Spleen (tissue), 11 donors: ENCODE results near the gene CHPF. TPM values are rescaled to one million over a fixed set of nuclear protein-coding genes. Genes with fewer than 3 reads are reported as not detected.

ENCODE experiments used
- DNase-seq: peaks from one replicate; pipeline ENCODE4 v3.0.0-alpha.2; 2020
- H3K27ac ChIP-seq, 8 donors: fragments of 200-600 bp; sonication (generic) in 7 of 8; 1 replicate in 4 of 8; 2 replicates in 4 of 8; pipeline versions ENCODE4 v1.5.0 to v1.8.0; 2016 to 2021; ENCODE audit warnings: inconsistent platforms in 4 of 8, mild to moderate bottlenecking in 4 of 8, moderate library complexity in 1 of 8
- H3K27me3 ChIP-seq, 7 donors: fragments of 200-600 bp; sonication (generic) in 6 of 7; replicated peaks in 1 of 7; 1 replicate in 4 of 7; 2 replicates in 3 of 7; pipeline versions ENCODE4 v1.5.0 to v1.8.0; 2016 to 2021; ENCODE audit warnings: inconsistent platforms in 3 of 7, mild to moderate bottlenecking in 1 of 7
- H3K36me3 ChIP-seq, 6 donors: fragments of 200-600 bp; sonication (generic) in 5 of 6; 1 replicate in 4 of 6; 2 replicates in 2 of 6; pipeline versions ENCODE4 v1.5.0 to v1.8.0; 2016 to 2021; ENCODE audit warnings: inconsistent platforms in 2 of 6
- H3K4me1 ChIP-seq, 6 donors: fragments of 200-600 bp; sonication (generic) in 5 of 6; 1 replicate in 3 of 6; 2 replicates in 3 of 6; pipeline versions ENCODE4 v1.5.0 to v1.8.0; 2016 to 2021; ENCODE audit warnings: inconsistent platforms in 3 of 6
- H3K4me3 ChIP-seq, 8 donors: fragments of 200-600 bp; sonication (generic) in 7 of 8; 1 replicate in 4 of 8; 2 replicates in 4 of 8; pipeline versions ENCODE4 v1.5.0 to v1.8.0; 2016 to 2021; ENCODE audit warnings: inconsistent platforms in 4 of 8, mild to moderate bottlenecking in 4 of 8, moderate library complexity in 2 of 8
- H3K9me3 ChIP-seq, 8 donors: fragments of 200-600 bp; sonication (generic) in 7 of 8; 1 replicate in 4 of 8; 2 replicates in 4 of 8; pipeline versions ENCODE4 v1.5.0 to v1.8.0; 2016 to 2021; ENCODE audit warnings: inconsistent platforms in 4 of 8
- CTCF ChIP-seq, 11 experiments: fragments of 200-600 bp in 7 of 11; fragments of 450-650 bp in 4 of 11; sonication (generic) in 4 of 11; IDR thresholded peaks in 8 of 11; conservative IDR thresholded peaks in 3 of 11; 1 replicate in 7 of 11; 2 replicates in 4 of 11; pipeline versions ENCODE4 v1.4.0 to v1.8.0; 2016 to 2021; ENCODE audit warnings: antibody characterized with exemption in 11 of 11, inconsistent platforms in 4 of 11, mild to moderate bottlenecking in 1 of 11
- POLR2A ChIP-seq, 3 donors: fragments of 450-650 bp; IDR thresholded peaks; one replicate each; pipeline ENCODE4 v1.5.1; 2017; ENCODE audit warnings: antibody characterized with exemption in 3 of 3, mild to moderate bottlenecking in 1 of 3
- POLR2AphosphoS5 ChIP-seq, 3 donors: sonication (generic); formaldehyde crosslinking; IDR thresholded peaks; one replicate each; pipeline ENCODE4 v1.5.1; 2017; ENCODE audit warnings: antibody characterized with exemption in 3 of 3
- WGBS, 5 donors: extraction: QIAGEN DNeasy Blood & Tissue Kit in 3 of 5; methylation state at CpG; one replicate each; pipeline versions ENCODE4 v1.1.5 to v1.1.7; 2013 to 2018; 5-methylcytosine and 5-hydroxymethylcytosine counted together
- intact Hi-C: fragments of 100-400 bp; cut with DNase I; formaldehyde crosslinking; loops from one replicate; pipeline ENCODE4 v1.15.0; 2023; ENCODE audit warnings: low total_unique reads
- polyA plus RNA-seq, 3 donors: library from polyadenylated mRNA; stranded (reverse); fragments of 200-250 nt; gene quantifications; one replicate each; pipeline ENCODE4 v1.2.1, GENCODE V29; 2013
- total RNA-seq, 7 donors: library from RNA; depleted of rRNA in 3 of 7; stranded (reverse); fragments of >200 nt in 3 of 7; fragmentation: NEBNext Ultra II Directional in 4 of 7; extraction: Animal tissue kit (Norgen Biotek cat#: 25700) in 4 of 7; gene quantifications; one replicate each; pipeline versions ENCODE4 v1.1.0 to v1.2.1, GENCODE V29; 2016 to 2021
- donor health status: healthy with polysubstance abuse.
- donor health status: DM: no; HTN: no; CAD: no; lungs with moderate emphysema.
- donor health status: DM: no; HTN: no; CAD: no.
- donor health status: Bipolar disorder and iron deficiency.
- donor health status: healthy.
- donor health status: DM: no; HTN: no; CAD: no.
- donor health status: DM: yes; HTN: yes; CAD: no.

Gene CHPF
- total and polyA plus RNA-seq, 10 donors = 2.8 to 26.2 (median 13.2) TPM

GRCh38 chr2:219562049-219563020 lies 18.7 kb upstream of the CHPF start:
- peak; percentile 68 for DNase-seq
- WGBS, 5 donors = 84 to 89% (median 86%) methylated on average over 29 to 35 of the region's 35 CpGs
- Histone ChIP-seq H3K4me3 (no peak overlapping the region), H3K9me3 (no peaks in the 10 kb centered on the region), H3K4me1 (peaks cover 0 to 7% (median 5%) of the 10 kb centered on the region in 6 donors), H3K27ac (no peak overlapping the region), H3K36me3 (peaks cover 0 to 8% (median 0%) of the 10 kb centered on the region in 6 donors), H3K27me3 (peaks cover 0 to 12% (median 0%) of the 10 kb centered on the region in 7 donors)
- TF ChIP-seq POLR2AphosphoS5 (IDR thresholded peaks at IDR 0.05) (peak in 2 of 3 donors; percentile 11 to 29), CTCF (IDR thresholded peaks at IDR 0.05 in 8 of 11, conservative IDR thresholded peaks at IDR 0.05 in 3 of 11) (no peak)
- intact Hi-C loops = no loop called here

GRCh38 chr2:219561179-219562048 lies 17.8 kb upstream of the CHPF start:
- Histone ChIP-seq H3K27me3 (peaks cover 0 to 21% (median 0%) of the 10 kb centered on the region in 7 donors), H3K4me1 (peaks cover 0 to 7% (median 5%) of the 10 kb centered on the region in 6 donors), H3K4me3 (no peak overlapping the region), H3K9me3 (no peaks in the 10 kb centered on the region), H3K27ac (no peak overlapping the region), H3K36me3 (no peaks in the 10 kb centered on the region)
- no peak for TF ChIP-seq POLR2AphosphoS5 (IDR thresholded peaks at IDR 0.05)
- TF ChIP-seq CTCF (IDR thresholded peaks at IDR 0.05 in 8 of 11, conservative IDR thresholded peaks at IDR 0.05 in 3 of 11) = no peak
- no peak for TF ChIP-seq POLR2A (IDR thresholded peaks at IDR 0.05)
- WGBS, 5 donors = 80 to 86% (median 83%) methylated on average over 22 to 24 of the region's 24 CpGs
- DNase-seq = no peak
- intact Hi-C loops = no loop called here

- H3K27me3 ChIP-seq = peaks cover 0 to 27% (median 0%) of the 10 kb centered on the region in 7 donors
- H3K36me3 ChIP-seq = no peaks in the 10 kb centered on the region
- DNase-seq = no peak
- peaks cover 0 to 7% (median 5%) of the 10 kb centered on the region in 6 donors for H3K4me1 ChIP-seq
- intact Hi-C loops = no loop called here
- H3K4me3 ChIP-seq = no peak overlapping the region
- WGBS, 5 donors = 74 to 86% (median 78%) methylated on average over 3 of the region's 3 CpGs
- no peaks in the 10 kb centered on the region for H3K9me3 ChIP-seq
- no peak for TF ChIP-seq POLR2AphosphoS5 (IDR thresholded peaks at IDR 0.05)
- TF ChIP-seq POLR2A (IDR thresholded peaks at IDR 0.05) = no peak
- TF ChIP-seq CTCF (IDR thresholded peaks at IDR 0.05 in 8 of 11, conservative IDR thresholded peaks at IDR 0.05 in 3 of 11) = no peak
- no peak overlapping the region for H3K27ac ChIP-seq
Observed at GRCh38 chr2:219560893-219561178, 17.2 kb upstream of the CHPF start.
